HEK293T (cell line): ENCODE data around the gene PIP5K1C.

Experiments used
- ARNT ChIP-seq: fragments of 450-650 bp; IDR thresholded peaks from 2 replicates; pipeline ENCODE4 v1.6.1; 2017; ENCODE audit warnings: mild to moderate bottlenecking
- BHLHE40 ChIP-seq: fragments of 450-650 bp; IDR thresholded peaks from 2 replicates; pipeline ENCODE4 v1.6.1; 2016; ENCODE audit warnings: mild to moderate bottlenecking, moderate library complexity, borderline replicate concordance
- CTBP1 ChIP-seq: fragments of 450-650 bp; IDR thresholded peaks from 2 replicates; pipeline ENCODE4 v1.6.1; 2016; ENCODE audit warnings: borderline replicate concordance
- ELF4 ChIP-seq: fragments of 450-650 bp; IDR thresholded peaks from 2 replicates; pipeline ENCODE4 v1.6.1; 2017; ENCODE audit warnings: antibody characterized with exemption
- FOXA1 ChIP-seq: fragments of 450-650 bp; IDR thresholded peaks from 2 replicates; pipeline ENCODE4 v1.6.1; 2016; ENCODE audit warnings: mild to moderate bottlenecking
- FOXK2 ChIP-seq: fragments of 450-650 bp; IDR thresholded peaks from 2 replicates; pipeline ENCODE4 v1.6.1; 2016; ENCODE audit warnings: mild to moderate bottlenecking
- FOXM1 ChIP-seq: fragments of 450-650 bp; IDR thresholded peaks from 2 replicates; pipeline ENCODE4 v1.6.1; 2017; ENCODE audit warnings: mild to moderate bottlenecking, borderline replicate concordance
- NFRKB ChIP-seq: fragments of 450-650 bp; IDR thresholded peaks from 2 replicates; pipeline ENCODE4 v1.6.1; 2016; ENCODE audit warnings: mild to moderate bottlenecking, moderate library complexity
- SP1 ChIP-seq: fragments of 450-650 bp; IDR thresholded peaks from 2 replicates; pipeline ENCODE4 v1.6.1; 2017
- SUZ12 ChIP-seq: fragments of 450-650 bp; IDR thresholded peaks from 2 replicates; pipeline ENCODE4 v1.6.1; 2016; ENCODE audit warnings: mild to moderate bottlenecking
- TARDBP ChIP-seq: fragments of 450-650 bp; IDR thresholded peaks from 2 replicates; pipeline ENCODE4 v1.6.1; 2016

DNA sequence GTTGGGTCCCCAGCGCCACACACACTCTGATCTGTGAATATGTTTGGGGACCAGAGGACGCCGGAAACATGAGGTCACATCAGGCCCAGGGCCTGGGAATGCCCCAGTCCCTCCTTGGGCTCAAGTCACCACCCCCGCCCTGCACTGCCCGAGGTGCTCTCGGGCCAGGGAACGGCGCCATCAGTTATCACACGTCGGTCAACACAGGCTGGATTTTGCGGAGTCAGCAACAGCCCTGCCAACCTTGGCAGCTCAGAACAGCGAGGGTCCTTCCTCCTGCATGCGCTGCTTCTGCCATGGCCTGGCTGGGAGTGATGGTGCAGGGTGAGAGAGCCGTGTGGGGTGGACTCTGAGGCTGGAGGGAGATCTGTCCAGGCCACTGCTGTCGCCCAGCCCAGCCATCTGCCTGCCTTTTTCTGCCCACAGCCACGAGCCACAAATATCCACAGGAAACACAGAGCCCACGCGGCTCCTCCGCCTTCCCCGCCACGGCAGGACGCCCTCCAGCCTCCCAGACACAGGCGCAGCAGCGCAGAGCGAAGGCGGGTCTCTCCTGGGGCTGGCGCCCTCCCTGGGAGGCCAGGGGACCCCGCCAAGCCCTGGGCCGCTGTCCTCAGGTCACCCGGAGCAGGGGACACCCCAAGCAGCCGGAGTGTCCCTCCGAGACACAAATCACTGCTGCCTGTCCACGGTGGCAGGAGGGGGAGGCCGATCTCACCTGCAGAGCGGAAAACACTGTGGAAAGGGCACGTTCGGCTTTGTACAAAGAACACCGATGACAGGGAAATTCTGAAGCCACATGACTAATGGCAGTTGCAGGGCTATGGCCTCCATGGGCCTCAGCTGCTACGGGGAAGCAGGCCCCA lies 42.0 kb downstream of the PIP5K1C start:
- TF ChIP-seq NFRKB, result no peak
- TF ChIP-seq SUZ12, result no peak
- no peak for TF ChIP-seq CTBP1
- no peak for TF ChIP-seq FOXM1
- TF ChIP-seq ELF4, result no peak
- no peak for TF ChIP-seq FOXK2
- no peak for TF ChIP-seq BHLHE40
- no peak for TF ChIP-seq SP1
- TF ChIP-seq TARDBP, result no peak
- no peak for TF ChIP-seq FOXA1
- no peak for TF ChIP-seq ARNT
